AG08396 (cell line): Measurements from ENCODE around the gene KRTAP3-3.
"Not testable (repeated sequence)": the region's sequence is repeated elsewhere in the genome, so short reads cannot be mapped to it uniquely, and the experiment has no call there.

ENCODE experiments used
- DNase-seq: peaks from one replicate; pipeline ENCODE4 v3.0.0; 2012; ENCODE audit warnings: low spot score, mixed read lengths

KRTAP3-3 gene

DNA sequence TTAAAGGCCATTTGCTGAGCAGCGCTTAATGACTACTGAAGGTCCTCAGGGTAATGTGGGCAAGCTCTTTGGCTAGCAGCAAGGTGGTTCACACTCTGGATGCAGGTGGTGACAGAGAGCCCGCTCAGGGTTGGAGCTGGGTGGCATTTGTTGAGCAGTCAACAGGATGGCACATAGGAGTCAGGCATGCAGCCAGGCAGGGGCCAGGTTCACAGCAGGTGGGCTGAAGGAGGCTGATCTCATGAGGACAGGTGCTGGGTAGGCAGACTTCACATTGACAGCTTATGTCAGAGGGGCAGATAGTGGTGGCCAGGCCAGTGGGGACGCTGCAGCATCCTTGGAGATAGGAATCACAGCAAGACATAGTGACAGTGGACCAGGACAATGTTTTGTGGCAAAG lies 10.4 kb upstream of the KRTAP3-3 start:
- no peak for DNase-seq

GRCh38 chr17:41003926-41004325 lies 10.0 kb upstream of the KRTAP3-3 start:
- no peak for DNase-seq

- no peak for DNase-seq
Observed at GRCh38 chr17:41002814-41003213, 8.8 kb upstream of the KRTAP3-3 start.

GRCh38 chr17:41001795-41002194 lies 7.8 kb upstream of the KRTAP3-3 start:
- DNase-seq = no peak

DNA sequence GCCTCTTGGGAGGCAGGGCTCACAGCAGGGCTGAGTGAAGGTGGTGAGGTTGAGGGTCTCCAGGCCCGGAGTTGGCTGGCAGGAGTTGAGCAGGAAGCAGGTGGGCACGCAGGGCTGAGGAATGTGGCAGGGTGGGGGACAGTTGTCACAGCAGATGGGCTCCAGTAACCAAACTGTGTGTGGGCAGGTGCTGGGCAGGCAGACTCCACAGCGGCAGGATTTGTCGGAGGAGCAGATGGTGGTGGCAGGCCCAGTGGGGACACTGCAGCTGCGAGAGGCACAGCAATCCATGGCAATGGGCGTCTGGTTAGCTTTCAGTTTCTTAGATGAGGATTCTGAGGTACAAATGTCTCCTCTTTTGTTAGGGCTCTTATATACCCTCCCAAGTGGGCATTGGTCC lies 5.6 kb upstream of the KRTAP3-3 start, which contains the start of gene KRTAP3-2:
KRTAP3-2 (minus strand) TSS at position 344 of the 400 bp plus-strand sequence; CDS start at position 291, 53 bp downstream.
- DNase-seq = not testable (repeated sequence)

DNA sequence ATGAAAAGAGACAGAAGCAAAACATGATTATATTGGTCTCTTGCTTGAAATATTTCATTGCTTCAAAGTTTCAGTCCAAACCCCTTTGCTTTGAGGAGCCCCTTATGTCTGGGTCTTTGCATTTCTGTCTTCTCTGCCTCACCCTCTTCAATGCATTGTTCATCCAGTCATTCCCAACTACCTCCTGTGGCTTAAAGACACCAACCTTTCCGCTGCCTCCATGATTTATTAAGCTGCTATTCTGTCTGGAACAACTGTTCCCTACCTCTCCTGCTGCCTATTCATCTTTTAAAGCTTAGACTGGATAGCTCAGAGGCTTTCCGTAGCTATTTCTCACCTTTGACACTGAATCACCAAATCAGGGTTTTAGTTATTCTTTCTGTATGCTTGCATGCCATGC lies 3.4 kb upstream of the KRTAP3-3 start:
- DNase-seq = no peak

DNA sequence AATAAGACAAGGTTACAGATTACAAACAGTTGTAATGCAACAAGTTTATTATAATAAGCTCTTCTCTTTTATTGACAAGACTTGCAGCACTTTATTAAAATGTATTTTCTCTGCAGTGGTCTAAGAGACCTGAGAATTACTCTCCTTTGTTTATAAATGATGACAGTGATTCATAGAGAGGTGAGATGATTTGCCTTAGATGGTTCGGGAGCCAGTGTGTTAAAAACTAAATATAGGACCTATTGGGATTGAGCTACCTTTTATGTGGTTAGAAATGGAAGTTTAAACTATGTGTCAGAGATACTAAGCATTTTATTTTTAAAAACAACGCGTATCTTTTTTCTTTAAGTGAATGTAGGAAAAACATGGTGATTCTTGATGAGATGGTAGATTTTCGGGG lies 2.9 kb upstream of the KRTAP3-3 start:
- no peak for DNase-seq

- DNase-seq = no peak
Observed at GRCh38 chr17:40995116-40995515, 1.2 kb upstream of the KRTAP3-3 start.

DNA sequence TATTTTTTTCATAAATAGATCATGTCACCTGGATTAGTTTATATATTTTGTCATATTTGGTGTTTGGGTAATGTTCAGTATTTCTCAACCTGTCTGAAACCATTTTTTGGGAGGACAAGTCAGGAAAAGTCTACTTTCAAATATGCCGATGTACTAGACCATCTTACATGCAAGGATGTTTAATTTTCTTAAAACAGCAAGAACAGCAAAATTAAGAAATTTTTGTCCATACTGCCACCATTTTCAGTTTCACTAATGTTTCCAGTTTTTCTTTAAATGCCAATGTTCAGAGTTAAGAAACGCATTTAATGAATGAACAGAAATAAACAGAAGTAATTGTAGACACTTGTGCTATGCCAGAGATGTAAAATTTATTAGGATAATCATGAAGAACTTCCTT lies 880 bp downstream of the KRTAP3-3 start:
- no peak for DNase-seq

GRCh38 chr17:40992666-40993065 lies 1.3 kb downstream of the KRTAP3-3 start:
- DNase-seq = no peak

DNA sequence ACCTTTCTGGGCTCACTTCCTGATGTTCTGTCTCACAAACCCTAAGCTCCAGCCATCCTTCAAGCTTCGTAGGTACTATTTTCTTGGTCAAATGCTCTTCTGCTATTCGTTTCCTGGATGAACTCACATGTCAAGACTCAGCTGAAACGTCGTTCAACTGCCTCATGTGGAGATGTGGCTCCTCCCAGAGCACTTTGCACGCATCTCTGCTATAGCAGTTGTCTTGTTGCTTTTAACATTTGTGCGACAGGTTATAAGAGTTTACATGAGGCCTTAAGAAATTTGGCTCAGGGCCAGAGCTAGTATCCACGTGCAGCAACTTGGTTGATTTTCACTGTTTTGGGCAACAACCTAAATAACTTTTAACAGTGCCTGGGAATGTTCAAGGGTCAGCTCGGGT lies 7.0 kb downstream of the KRTAP3-3 start:
- DNase-seq = no peak

DNA sequence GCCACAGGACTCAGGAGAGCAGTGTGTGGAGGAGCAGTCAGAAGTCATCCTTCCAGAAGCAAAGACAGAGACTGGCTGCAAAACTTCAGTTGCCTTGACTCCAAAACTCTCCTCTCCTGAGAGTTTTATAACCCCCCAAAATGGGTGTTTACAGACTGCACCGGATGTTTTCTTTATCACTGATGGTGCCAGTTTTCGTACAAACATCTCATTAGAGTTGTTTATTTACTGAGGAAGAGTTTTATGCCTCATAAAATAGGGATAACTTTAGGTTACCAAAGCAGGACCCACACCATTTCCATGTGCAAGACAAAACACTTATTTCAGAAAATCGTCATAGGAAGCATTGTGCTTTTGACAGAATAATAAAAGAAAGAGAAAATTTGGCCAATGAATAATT lies 9.7 kb downstream of the KRTAP3-3 start, which contains the start of gene KRT40:
KRT40 (minus strand) TSS at position 101 of the 400 bp plus-strand sequence; CDS start at position 48, 53 bp downstream.
- no peak for DNase-seq

DNA sequence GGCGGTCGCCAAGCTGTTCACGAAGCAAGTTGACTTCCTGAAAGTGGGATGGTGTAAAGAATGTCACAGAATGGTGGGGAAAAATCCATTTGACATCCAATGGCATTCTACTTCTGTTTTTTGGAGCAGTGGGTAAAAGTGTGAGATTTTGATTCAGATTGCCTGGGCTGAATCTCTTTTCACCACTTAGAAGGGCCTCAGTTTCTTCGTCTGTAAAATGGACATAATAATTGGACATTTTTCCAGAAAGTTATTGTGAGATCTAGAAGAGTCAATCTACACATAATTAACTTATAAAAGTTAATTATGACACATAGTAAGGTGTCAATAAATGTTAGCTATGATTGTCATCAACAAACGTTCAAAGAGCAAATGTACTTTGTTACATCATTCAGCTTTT lies 12.8 kb downstream of the KRTAP3-3 start:
- no peak for DNase-seq

- DNase-seq = peak; percentile 64
Observed at GRCh38 chr17:40980596-40980995, 13.4 kb downstream of the KRTAP3-3 start.

- no peak for DNase-seq
Observed at GRCh38 chr17:40980117-40980516, 13.8 kb downstream of the KRTAP3-3 start.

GRCh38 chr17:40978575-40979151 lies 15.3 kb downstream of the KRTAP3-3 start:
- DNase-seq = no peak

- DNase-seq = no peak
Observed at GRCh38 chr17:40975516-40975915, 18.4 kb downstream of the KRTAP3-3 start.

DNA sequence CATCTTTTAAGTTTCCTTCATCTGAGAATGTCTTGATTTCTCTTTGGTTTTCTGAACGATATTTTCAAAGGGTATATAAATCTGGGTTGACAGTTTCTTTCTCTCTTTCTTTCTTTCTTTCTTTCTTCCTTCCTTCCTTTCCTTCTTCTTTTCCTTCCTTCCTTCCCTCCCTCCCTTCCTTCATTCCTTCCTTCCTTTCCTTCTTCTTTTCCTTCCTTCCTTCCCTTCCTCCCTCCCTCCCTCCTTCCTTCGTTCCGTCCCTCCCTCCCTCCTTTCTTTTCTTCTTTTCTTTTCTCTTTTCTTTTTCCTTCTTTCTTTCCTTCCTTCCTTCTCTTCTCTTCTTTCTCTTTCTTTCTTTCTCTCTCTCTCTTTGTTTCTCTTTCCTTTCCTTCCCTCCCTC lies 19.6 kb downstream of the KRTAP3-3 start:
- DNase-seq = no peak

GRCh38 chr17:40967582-40967981 lies 26.4 kb downstream of the KRTAP3-3 start:
- DNase-seq = no peak

DNA sequence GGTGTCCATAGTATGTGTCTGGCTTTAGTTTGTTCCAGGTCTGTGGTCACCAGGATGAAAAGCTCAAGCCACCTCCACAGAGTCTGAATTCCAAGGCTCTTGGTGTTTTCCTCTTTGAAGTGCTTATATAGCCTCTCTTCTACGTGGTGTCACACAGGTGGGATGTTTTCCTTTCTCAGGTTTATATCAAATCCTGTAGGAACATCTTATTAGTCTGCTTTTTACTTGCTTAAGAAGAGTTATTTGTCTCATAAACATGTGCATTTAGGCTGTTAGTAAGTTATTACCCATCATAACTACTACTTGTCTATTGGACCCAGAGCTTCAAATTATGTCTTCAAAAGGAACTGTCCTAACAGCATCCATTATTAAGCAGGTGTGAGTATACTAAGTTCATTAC lies 27.1 kb downstream of the KRTAP3-3 start, which contains the start of gene KRT39:
KRT39 (minus strand) TSS at position 101 of the 400 bp plus-strand sequence; CDS start at position 9, 92 bp downstream.
- no peak for DNase-seq

DNA sequence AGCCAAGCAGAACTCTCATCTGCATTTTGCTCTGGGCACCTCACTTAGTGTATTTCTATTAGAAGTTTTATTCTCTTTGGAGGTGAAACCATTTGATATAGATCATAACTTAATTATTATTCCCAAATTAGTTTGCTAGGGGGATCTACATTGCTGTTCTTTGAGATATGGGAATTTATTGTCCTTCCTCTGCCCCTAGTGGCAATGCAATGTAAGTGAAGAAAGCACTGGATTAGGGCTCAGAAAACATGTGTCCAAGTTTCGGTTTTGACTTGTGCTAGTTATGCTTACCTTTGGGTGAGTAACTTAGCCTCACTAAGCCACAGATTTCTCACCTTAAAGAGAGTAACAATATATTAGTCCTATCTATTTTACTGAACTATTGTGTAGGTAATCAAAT lies 30.1 kb downstream of the KRTAP3-3 start:
- DNase-seq = no peak

GRCh38 chr17:40962059-40962561 lies 31.9 kb downstream of the KRTAP3-3 start:
- no peak for DNase-seq

- no peak for DNase-seq
Observed at GRCh38 chr17:40961591-40961990, 32.4 kb downstream of the KRTAP3-3 start.

DNA sequence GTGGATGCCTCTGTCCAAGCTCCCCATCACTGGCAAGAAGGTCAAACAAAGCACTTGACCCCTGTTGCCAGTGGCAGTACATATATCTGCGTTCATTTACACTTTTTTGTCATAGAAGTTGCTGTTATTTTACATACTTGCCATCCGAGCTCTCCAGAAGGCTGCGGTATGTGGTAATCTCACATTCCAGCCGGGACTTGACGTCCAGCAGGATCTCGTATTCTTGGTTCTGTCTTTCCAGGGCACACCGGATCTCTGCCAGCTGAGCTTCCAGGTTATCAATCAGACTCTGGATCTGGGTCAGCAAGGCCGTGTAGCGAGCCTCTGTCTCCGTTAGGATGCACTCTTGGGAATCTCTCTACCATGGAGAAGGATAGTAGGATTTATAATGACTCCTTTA lies 33.8 kb downstream of the KRTAP3-3 start:
- DNase-seq = no peak
